ENCODE results near the gene PPBP.

DNA sequence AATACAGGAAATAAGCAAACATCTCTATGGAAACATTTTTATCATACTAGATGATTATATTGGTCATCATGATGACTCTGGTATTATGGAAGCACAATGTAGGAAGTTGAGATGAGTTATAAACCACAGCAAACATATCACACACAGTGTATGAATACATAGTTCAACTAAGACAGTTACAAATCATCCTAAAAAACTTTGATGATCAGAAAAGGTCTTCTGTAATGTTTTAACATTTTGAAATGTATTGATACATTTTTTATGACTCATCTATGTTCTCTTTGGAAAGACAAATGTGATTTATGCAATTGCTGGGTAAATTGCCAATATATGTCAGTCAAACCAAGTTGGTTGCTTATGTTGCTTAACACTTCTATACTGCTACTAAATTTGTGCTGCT lies 45.7 kb upstream of the PPBP start:
- TF ChIP-seq, protein P1, sequence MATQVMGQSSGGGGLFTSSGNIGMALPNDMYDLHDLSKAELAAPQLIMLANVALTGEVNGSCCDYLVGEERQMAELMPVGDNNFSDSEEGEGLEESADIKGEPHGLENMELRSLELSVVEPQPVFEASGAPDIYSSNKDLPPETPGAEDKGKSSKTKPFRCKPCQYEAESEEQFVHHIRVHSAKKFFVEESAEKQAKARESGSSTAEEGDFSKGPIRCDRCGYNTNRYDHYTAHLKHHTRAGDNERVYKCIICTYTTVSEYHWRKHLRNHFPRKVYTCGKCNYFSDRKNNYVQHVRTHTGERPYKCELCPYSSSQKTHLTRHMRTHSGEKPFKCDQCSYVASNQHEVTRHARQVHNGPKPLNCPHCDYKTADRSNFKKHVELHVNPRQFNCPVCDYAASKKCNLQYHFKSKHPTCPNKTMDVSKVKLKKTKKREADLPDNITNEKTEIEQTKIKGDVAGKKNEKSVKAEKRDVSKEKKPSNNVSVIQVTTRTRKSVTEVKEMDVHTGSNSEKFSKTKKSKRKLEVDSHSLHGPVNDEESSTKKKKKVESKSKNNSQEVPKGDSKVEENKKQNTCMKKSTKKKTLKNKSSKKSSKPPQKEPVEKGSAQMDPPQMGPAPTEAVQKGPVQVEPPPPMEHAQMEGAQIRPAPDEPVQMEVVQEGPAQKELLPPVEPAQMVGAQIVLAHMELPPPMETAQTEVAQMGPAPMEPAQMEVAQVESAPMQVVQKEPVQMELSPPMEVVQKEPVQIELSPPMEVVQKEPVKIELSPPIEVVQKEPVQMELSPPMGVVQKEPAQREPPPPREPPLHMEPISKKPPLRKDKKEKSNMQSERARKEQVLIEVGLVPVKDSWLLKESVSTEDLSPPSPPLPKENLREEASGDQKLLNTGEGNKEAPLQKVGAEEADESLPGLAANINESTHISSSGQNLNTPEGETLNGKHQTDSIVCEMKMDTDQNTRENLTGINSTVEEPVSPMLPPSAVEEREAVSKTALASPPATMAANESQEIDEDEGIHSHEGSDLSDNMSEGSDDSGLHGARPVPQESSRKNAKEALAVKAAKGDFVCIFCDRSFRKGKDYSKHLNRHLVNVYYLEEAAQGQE (IDR thresholded peaks at IDR 0.05; ENCODE audit: low read depth), result no peak
- no peak for TF ChIP-seq ZFX (IDR thresholded peaks at IDR 0.05)
- TF ChIP-seq POLR2AphosphoS5 (IDR thresholded peaks at IDR 0.05; ENCODE audit: low read depth, low read length), result no peak
- TF ChIP-seq EZH2phosphoT487 (IDR thresholded peaks at IDR 0.05; ENCODE audit: borderline replicate concordance), result no peak
- TF ChIP-seq, protein P2, sequence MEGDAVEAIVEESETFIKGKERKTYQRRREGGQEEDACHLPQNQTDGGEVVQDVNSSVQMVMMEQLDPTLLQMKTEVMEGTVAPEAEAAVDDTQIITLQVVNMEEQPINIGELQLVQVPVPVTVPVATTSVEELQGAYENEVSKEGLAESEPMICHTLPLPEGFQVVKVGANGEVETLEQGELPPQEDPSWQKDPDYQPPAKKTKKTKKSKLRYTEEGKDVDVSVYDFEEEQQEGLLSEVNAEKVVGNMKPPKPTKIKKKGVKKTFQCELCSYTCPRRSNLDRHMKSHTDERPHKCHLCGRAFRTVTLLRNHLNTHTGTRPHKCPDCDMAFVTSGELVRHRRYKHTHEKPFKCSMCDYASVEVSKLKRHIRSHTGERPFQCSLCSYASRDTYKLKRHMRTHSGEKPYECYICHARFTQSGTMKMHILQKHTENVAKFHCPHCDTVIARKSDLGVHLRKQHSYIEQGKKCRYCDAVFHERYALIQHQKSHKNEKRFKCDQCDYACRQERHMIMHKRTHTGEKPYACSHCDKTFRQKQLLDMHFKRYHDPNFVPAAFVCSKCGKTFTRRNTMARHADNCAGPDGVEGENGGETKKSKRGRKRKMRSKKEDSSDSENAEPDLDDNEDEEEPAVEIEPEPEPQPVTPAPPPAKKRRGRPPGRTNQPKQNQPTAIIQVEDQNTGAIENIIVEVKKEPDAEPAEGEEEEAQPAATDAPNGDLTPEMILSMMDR (IDR thresholded peaks at IDR 0.05 in 2 of 3, conservative IDR thresholded peaks at IDR 0.05 in 1 of 3; ENCODE audit: borderline replicate concordance in 1 of 3, insufficient read depth in 1 of 3, low read depth in 2 of 3, low read length in 2 of 3), result no peak
- no peak for TF ChIP-seq JUND (IDR thresholded peaks at IDR 0.05)
- no peak for TF ChIP-seq POLR2A (IDR thresholded peaks at IDR 0.05; ENCODE audit: borderline replicate concordance, extremely low read depth, insufficient read depth, insufficient read length)
- no peak for TF ChIP-seq ZNF274 (IDR thresholded peaks at IDR 0.05; ENCODE audit: low read depth, low read length)
- TF ChIP-seq EZH2 (IDR thresholded peaks at IDR 0.05), result no peak
- TF ChIP-seq, protein P3, sequence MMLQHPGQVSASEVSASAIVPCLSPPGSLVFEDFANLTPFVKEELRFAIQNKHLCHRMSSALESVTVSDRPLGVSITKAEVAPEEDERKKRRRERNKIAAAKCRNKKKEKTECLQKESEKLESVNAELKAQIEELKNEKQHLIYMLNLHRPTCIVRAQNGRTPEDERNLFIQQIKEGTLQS (IDR thresholded peaks at IDR 0.05), result no peak
- no peak for TF ChIP-seq SIN3A (IDR thresholded peaks at IDR 0.05; ENCODE audit: low read depth)
- no peak for TF ChIP-seq CEBPB (IDR thresholded peaks at IDR 0.05; ENCODE audit: low read depth)
- no peak for TF ChIP-seq TCF7L2 (IDR thresholded peaks at IDR 0.05; ENCODE audit: borderline replicate concordance, extremely low read depth, insufficient read depth, insufficient read length)
